SK-N-SH (cell line): Measurements from ENCODE around the gene NEK10.

Source experiments
- CHD2 ChIP-seq: fragments of 150-350 bp; IDR thresholded peaks from 2 replicates; pipeline ENCODE4 v1.6.1; 2018; ENCODE audit warnings: low read length; ENCODE audit not compliant: partially characterized antibody
- CTCF ChIP-seq: fragments of 200-600 bp; sonication (generic); IDR thresholded peaks from 2 replicates; pipeline ENCODE4 v1.6.1; 2017; ENCODE audit warnings: antibody characterized with exemption, mild to moderate bottlenecking, moderate library complexity
- EP300 ChIP-seq, 2 experiments: IDR thresholded peaks; 2 replicates each; pipeline versions ENCODE4 v1.4.0 to v1.6.1; 2012; ENCODE audit warnings: borderline replicate concordance in 1 of 2, low read depth in 1 of 2, low read length in 1 of 2
- FOSL2 ChIP-seq: IDR thresholded peaks from 2 replicates; pipeline ENCODE4 v1.4.0; 2012; ENCODE audit warnings: low read depth, mild to moderate bottlenecking, moderate library complexity, borderline replicate concordance
- JUND ChIP-seq: IDR thresholded peaks from 2 replicates; pipeline ENCODE4 v1.4.0; 2012
- MAX ChIP-seq: IDR thresholded peaks from 2 replicates; pipeline ENCODE4 v1.4.0; 2012; ENCODE audit warnings: low read depth
- POLR2AphosphoS5 ChIP-seq: IDR thresholded peaks from 2 replicates; pipeline ENCODE4 v1.6.1; 2012; ENCODE audit warnings: low read depth, low read length
- SMC3 ChIP-seq: IDR thresholded peaks from 2 replicates; pipeline ENCODE4 v1.6.1; 2012; ENCODE audit warnings: low read depth, low read length, improper control_type of control experiment
- TAF1 ChIP-seq: IDR thresholded peaks from 2 replicates; pipeline ENCODE4 v1.6.1; 2012; ENCODE audit warnings: low read depth, mild to moderate bottlenecking, low read length, moderate library complexity, borderline replicate concordance

- TF ChIP-seq CTCF: no peak
- no peak for TF ChIP-seq TAF1
- no peak for TF ChIP-seq SMC3
- no peak for TF ChIP-seq CHD2
- TF ChIP-seq POLR2AphosphoS5: no peak
- TF ChIP-seq FOSL2: no peak
- TF ChIP-seq MAX: no peak
- no peak for TF ChIP-seq EP300 (IDR thresholded peaks at IDR 0.05; ENCODE audit: borderline replicate concordance in 1 of 2, low read depth in 1 of 2, low read length in 1 of 2)
- TF ChIP-seq JUND: no peak
Observed at GRCh38 chr3:27138562-27138961, 230.6 kb downstream of the NEK10 start.
